Mesenteric fat pad (tissue), 1 donor: ENCODE data around the gene MROH7. TPM values are rescaled to one million over a fixed set of nuclear protein-coding genes. Genes with fewer than 3 reads are reported as not detected.

Experiments used
- DNase-seq: peaks from one replicate; pipeline ENCODE4 v3.0.0-alpha.2; 2020; ENCODE audit warnings: low spot score
- total RNA-seq: library from RNA; stranded (reverse); fragmentation: NEBNext Ultra II Directional; extraction: Animal tissue kit (Norgen Biotek cat#: 25700); gene quantifications from one replicate; pipeline ENCODE4 v1.2.1, GENCODE V29; 2021
- donor health status: DM: yes; HTN: yes; CAD: no.

MROH7 gene
- total RNA-seq, 1 donor from 2014 or later = 2.4 TPM

GRCh38 chr1:54649130-54649898 is 7.7 kb downstream of the MROH7 start:
- no peak for DNase-seq

- DNase-seq = no peak
These were observed 8.3 kb downstream of the MROH7 start for GRCh38 chr1:54649921-54650320.

GRCh38 chr1:54650417-54650816 is 8.8 kb downstream of the MROH7 start:
- DNase-seq = no peak

- DNase-seq = no peak
These were observed 10.0 kb downstream of the MROH7 start for GRCh38 chr1:54651608-54652007.

- DNase-seq = no peak
These were observed 10.6 kb downstream of the MROH7 start for GRCh38 chr1:54652168-54652567.

GRCh38 chr1:54653036-54653435 is 11.4 kb downstream of the MROH7 start:
- DNase-seq = no peak

- no peak for DNase-seq
These were observed 16.8 kb downstream of the MROH7 start for GRCh38 chr1:54658164-54658913.

GRCh38 chr1:54663725-54664124 is 22.1 kb downstream of the MROH7 start:
- no peak for DNase-seq

GRCh38 chr1:54664364-54664763 is 22.8 kb downstream of the MROH7 start:
- no peak for DNase-seq

GRCh38 chr1:54665852-54666251 is 24.3 kb downstream of the MROH7 start:
- no peak for DNase-seq

- no peak for DNase-seq
These were observed 24.7 kb downstream of the MROH7 start for GRCh38 chr1:54666333-54666732.

- no peak for DNase-seq
These were observed 26.2 kb downstream of the MROH7 start for GRCh38 chr1:54667797-54668196.

- no peak for DNase-seq
These were observed 27.0 kb downstream of the MROH7 start for GRCh38 chr1:54668567-54668966.

- DNase-seq = no peak
These were observed 30.5 kb downstream of the MROH7 start for GRCh38 chr1:54671985-54672608.

GRCh38 chr1:54678776-54679643 is 37.4 kb downstream of the MROH7 start:
- no peak for DNase-seq

GRCh38 chr1:54679706-54680105 is 38.1 kb downstream of the MROH7 start:
- DNase-seq = no peak

- DNase-seq = no peak
These were observed 38.8 kb downstream of the MROH7 start for GRCh38 chr1:54680387-54680786.

GRCh38 chr1:54681358-54681757 is 39.8 kb downstream of the MROH7 start:
- no peak for DNase-seq

- no peak for DNase-seq
These were observed 41.9 kb downstream of the MROH7 start for GRCh38 chr1:54683453-54683852.

GRCh38 chr1:54685335-54685905 is 43.8 kb downstream of the MROH7 start:
- no peak for DNase-seq

- no peak for DNase-seq
These were observed 44.6 kb downstream of the MROH7 start for GRCh38 chr1:54686155-54686554.
